ENCODE measurements around the gene C9orf85.
"Not testable (repeated sequence)": the region's sequence is repeated elsewhere in the genome, so short reads cannot be mapped to it uniquely, and the experiment has no call there.

Gene C9orf85

DNA sequence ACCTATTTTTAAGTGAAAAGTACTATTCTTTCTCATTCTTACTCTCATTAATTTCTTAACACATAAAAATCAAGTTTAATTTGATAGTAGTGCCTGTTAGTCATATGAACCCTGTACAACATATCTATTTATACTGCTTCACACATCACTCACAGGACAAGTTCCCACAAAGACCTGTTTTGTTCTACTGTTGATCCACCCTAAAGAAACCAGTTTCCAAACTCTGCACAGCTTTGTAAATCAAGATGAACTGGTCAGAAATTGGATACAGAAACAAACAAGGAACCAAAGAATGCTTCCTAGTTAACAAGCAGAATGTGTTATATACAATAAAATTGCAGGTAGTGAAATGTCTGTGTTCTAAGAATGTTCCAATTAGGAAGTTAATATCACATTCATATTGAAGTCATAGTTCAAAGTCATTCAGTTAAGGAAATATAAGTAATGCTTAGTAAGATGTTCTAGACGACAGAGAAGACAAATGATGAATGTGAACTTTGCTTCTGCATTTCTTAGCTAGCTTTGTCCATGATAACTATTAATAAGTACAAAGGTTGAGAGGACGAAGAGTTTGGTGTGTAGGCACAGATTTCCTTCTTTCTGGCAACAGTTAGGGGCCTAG lies 33.4 kb downstream of the C9orf85 start:
- no peak for DNase-seq

- not testable (repeated sequence) for DNase-seq
These were observed 43.2 kb downstream of the C9orf85 start for GRCh38 chr9:71954652-71955051.

DNA sequence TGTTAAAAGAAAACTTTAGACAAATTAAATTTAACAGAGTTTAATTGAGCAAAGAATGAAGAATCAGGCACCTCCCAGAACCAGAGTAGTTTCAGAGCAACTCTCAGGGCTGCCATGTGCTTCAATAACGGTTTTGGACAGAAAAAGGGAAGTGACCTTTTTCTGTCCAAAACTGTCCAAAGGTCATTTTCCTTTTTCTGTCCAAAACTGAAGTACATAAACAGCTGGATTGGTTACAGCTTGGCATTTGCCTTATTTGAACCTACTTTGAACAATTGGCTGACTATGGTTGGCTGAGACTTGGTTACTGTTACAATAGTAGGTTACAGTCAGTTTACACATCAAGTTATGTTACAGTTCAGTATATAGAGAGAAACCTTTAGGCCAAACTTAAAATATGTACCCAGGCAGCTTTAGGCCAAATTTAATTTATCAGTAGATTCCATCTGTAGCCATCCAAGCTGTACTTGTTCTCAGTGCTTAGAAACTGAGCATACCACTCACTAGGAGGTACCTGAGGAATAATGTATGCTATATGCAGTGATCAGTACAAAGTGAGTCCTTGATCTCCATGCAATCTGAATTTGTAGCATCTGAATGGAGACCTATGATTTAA lies 44.0 kb downstream of the C9orf85 start:
- DNase-seq = no peak

DNA sequence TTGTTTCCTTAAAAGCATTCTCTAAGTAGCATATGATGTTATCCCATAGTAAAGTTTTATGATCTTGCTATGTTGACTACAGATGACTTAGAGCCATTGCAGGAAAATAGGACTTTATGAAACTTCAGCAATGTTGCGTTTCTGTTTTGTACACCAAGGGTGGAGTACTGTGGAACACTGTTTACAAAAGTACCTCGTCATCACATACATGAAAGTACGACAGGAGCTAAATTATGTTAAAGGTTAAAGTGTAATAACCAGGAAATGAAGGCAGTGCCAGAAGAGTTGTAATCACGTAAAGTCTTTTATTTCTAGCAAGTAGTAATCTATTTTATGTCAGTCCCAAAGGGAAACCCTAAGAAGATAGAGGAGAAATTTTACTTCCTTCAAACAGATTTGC lies 50.9 kb downstream of the C9orf85 start:
- no peak for DNase-seq

DNA sequence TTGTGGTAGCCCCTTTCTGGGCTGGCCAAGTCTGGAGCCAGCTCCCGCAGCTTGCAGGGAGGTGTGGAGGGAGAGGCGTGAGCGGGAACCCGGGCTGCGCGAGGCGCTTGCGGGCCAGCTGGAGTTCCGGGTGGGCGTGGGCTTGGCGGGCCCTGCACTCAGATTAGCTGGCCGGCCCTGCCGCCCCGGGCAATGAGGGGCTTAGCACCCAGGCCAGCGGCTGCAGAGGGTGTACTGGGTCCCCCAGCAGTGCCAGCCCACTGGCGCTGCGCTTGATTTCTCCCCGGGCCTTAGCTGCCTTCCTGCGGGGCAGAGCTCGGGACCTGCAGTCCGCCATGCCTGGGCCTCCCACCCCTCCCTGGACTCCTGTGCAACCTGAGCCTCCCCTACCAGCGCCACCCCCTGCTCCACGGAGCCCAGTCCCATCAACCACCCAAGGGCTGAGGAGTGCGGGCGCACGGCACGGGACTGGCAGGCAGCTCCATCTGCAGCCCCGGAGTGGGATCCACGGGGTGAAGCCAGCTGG lies 52.1 kb downstream of the C9orf85 start:
- not testable (repeated sequence) for DNase-seq

- no peak for DNase-seq
These were observed 54.0 kb downstream of the C9orf85 start for GRCh38 chr9:71965403-71965802.

- DNase-seq = no peak
These were observed 55.2 kb downstream of the C9orf85 start for GRCh38 chr9:71966601-71967000.

- DNase-seq = no peak
These were observed 57.2 kb downstream of the C9orf85 start for GRCh38 chr9:71968541-71969090.

- peak; percentile 7 for DNase-seq
These were observed 64.4 kb downstream of the C9orf85 start for GRCh38 chr9:71975833-71976232.

- no peak for DNase-seq
These were observed 65.6 kb downstream of the C9orf85 start for GRCh38 chr9:71977003-71977402.

GRCh38 chr9:71980266-71981190 lies 69.1 kb downstream of the C9orf85 start:
- DNase-seq = no peak

GRCh38 chr9:71981944-71982343 lies 70.5 kb downstream of the C9orf85 start:
- DNase-seq = no peak

- peak; percentile 84 for DNase-seq
These were observed 73.0 kb downstream of the C9orf85 start for GRCh38 chr9:71984403-71984802.

- DNase-seq = no peak
These were observed 73.4 kb downstream of the C9orf85 start for GRCh38 chr9:71984831-71985281.

DNA sequence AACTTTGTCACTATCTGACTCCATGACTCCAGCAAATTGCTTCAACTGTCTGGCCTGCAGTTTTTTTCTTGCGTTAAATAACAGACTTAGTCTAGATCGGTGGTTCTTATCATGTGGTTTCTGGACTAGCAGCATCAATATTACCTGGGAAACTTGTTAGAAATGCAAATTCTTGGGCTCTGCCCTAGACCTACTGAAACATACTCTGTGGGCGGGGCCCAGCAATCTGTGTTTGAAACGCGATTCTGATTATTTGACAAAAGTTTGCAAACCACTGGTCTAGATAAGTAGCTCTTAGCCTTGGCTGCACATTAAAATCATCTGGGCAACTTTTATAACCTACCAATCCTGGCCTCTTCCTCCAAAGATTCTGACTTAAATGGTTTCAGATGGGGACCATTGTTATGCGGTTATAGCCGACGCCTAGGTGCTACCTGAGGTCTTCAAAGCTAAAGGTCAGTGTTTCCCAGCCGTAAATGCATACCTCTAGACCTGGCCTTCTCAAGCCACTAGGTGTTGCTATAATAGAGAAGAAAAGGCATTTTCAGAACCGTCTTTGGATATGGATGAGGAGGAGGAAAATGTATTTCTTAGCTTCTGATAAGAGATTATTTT lies 74.0 kb downstream of the C9orf85 start:
- DNase-seq = no peak

GRCh38 chr9:71986900-71987299 lies 75.5 kb downstream of the C9orf85 start:
- no peak for DNase-seq

GRCh38 chr9:71987471-71988371 lies 76.3 kb downstream of the C9orf85 start:
- DNase-seq = no peak

- DNase-seq = peak; percentile 14
These were observed 79.0 kb downstream of the C9orf85 start for GRCh38 chr9:71990466-71990865.

- no peak for DNase-seq
These were observed 94.0 kb downstream of the C9orf85 start for GRCh38 chr9:72005451-72005850.

DNA sequence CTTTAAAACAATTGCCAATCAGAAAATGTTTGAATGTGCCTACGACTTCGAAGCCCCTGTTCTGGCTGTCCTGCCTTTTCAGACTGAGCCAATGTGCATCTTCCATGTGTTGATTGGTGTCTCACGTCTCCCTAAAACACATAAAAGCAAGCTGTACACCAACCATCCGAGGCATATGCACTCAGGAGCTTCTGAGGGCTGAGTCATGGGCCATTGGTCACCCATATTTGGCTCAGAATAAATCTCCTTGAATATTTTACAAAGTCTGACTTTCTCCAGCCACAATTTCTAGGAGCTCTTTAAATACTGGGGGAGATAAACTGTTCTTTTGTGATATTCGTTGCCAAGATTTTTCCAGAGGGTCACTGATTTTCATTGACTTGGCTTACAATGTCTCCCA lies 95.1 kb downstream of the C9orf85 start:
- DNase-seq = peak; percentile 14

DNA sequence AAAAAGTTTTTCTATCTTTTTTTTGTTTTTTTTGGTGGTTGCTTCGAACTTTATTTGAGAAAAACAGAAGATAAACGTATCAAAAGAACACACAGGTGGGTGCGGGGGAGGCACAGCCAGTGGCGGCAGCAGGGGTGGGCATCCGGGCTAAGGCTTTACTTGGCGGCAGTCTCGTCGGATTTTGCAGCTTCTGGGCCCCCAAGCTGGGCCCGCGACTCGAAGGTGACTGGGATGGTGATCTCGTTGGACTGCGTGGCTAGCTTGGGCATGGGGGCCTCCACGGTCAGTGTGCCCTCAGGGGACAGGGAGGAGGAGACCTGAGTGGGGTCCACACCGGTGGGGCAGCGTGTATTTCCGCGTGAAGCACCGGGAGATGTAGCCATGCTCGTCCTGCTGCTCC lies 96.3 kb downstream of the C9orf85 start:
- DNase-seq = not testable (repeated sequence)

- no peak for DNase-seq
These were observed 101.2 kb downstream of the C9orf85 start for GRCh38 chr9:72012646-72013045.
